ENCODE results near the gene CENPF. TPM values are rescaled to one million over a fixed set of nuclear protein-coding genes. Genes with fewer than 3 reads are reported as not detected.

Gene CENPF
- total and polyA plus RNA-seq, 2 experiments from 2014 or later = 123 to 376 TPM

- TF ChIP-seq ZNF462 (CRISPR knock-in tag; IDR thresholded peaks at IDR 0.05) (no peak), CREB1 (CRISPR knock-in tag; IDR thresholded peaks at IDR 0.05; ENCODE audit: low read depth) (no peak), EZH2phosphoT487 (IDR thresholded peaks at IDR 0.05; ENCODE audit: unreplicated experiment) (no peak), STAT1 (IDR thresholded peaks at IDR 0.05; ENCODE audit: unreplicated experiment) (no peak)
These were observed 34.1 kb downstream of the CENPF start (continued) for GRCh38 chr1:214637125-214637524.

- H3K9me3 Mint-ChIP-seq = no peaks in the 10 kb centered on the region
- H3K4me3 ChIP-seq = no peak overlapping the region
- no peak overlapping the region; the same call in 1 of the 2 replicates for H3K27ac Mint-ChIP-seq
- TF ChIP-seq NANOG (IDR thresholded peaks at IDR 0.05; ENCODE audit: borderline replicate concordance) (no peak), EZH2phosphoT487 (IDR thresholded peaks at IDR 0.05; ENCODE audit: unreplicated experiment) (no peak), CTCF (conservative IDR thresholded peaks at IDR 0.05; ENCODE audit: low read depth in 2 of 2) (peak; percentile 72 to 90)
- 0 out of 2 replicates have a peak, but pooled peaks cover 6% of the 10 kb centered on the region for H3K79me2 ChIP-seq (replicated peaks; ENCODE audit: insufficient read depth)
- peaks cover 61% of the 10 kb centered on the region for H3K36me3 ChIP-seq (ENCODE audit: insufficient read depth)
- DNase-seq (ENCODE audit: low spot score) = peak; percentile 69
- no peaks in the 10 kb centered on the region for H3K9me2 ChIP-seq (ENCODE audit: insufficient read depth)
- no peak overlapping the region for H3K4me2 ChIP-seq
- peaks cover 2% of the 10 kb centered on the region; the same call in 1 of the 2 replicates for H3F3A ChIP-seq (replicated peaks; ENCODE audit: low read depth)
- no peaks in the 10 kb centered on the region for H3K27me3 ChIP-seq (ENCODE audit: insufficient read depth)
- H3K27me3 Mint-ChIP-seq (ENCODE audit: insufficient read depth, low read depth, poor library complexity) = no peaks in the 10 kb centered on the region
- H3K4me1 ChIP-seq (ENCODE audit: insufficient read depth) = no peaks in the 10 kb centered on the region
- no peak overlapping the region for H3K4me3 Mint-ChIP-seq
- H4K20me1 ChIP-seq (replicated peaks; ENCODE audit: insufficient read depth) = peaks cover 26% of the 10 kb centered on the region
- no peaks in the 10 kb centered on the region; the same call in 2 of the 3 replicates for H3K4me1 Mint-ChIP-seq
- peaks cover 50% of the 10 kb centered on the region for H3K36me3 Mint-ChIP-seq (ENCODE audit: low read depth)
- H3K27ac ChIP-seq (ENCODE audit: low read depth) = no peak overlapping the region
- peak; percentile 51 for ATAC-seq
- H2AFZ ChIP-seq = no peak overlapping the region
These were observed 34.9 kb downstream of the CENPF start for GRCh38 chr1:214637722-214638458.

Measured in GM23338 (cell line).